ENCODE data around the gene TMEM82. TPM values are rescaled to one million over a fixed set of nuclear protein-coding genes. Genes with fewer than 3 reads are reported as not detected.

TMEM82 gene
- total and polyA plus RNA-seq, 4 experiments from 2014 or later, result not detected

DNA sequence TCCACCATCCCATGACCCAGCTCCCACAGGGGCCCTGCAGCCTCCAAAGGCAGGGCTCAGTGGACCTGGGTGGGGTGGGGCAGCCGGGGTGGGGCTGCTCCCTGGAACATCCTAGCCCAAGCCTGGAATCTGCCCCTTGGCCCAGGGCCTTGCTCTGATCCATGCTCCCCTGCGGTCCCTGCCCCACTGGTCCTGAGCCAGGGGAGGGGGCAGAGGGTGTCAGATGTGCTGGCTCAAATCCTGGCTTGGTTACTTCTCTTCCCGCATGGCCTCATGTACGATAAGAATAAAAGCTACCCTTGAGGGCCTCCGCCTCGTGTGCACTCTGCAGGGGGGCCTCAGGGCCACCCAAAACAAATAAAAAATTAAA lies 5.4 kb upstream of the TMEM82 start:
- H3K36me3 Mint-ChIP-seq, result peaks cover 0 to 14% of the 10 kb centered on the region in 2 donors
- intact Hi-C loops (cut with micrococcal nuclease), result no loop called here
- H3K4me3 Mint-ChIP-seq, result no peak overlapping the region
- no peaks in the 10 kb centered on the region for H3K27me3 ChIP-seq (ENCODE audit: insufficient read depth, low read length)
- H3K4me1 ChIP-seq (ENCODE audit: insufficient read depth, low read length), result peaks cover 7% of the 10 kb centered on the region
- ChIA-PET CTCF (ENCODE audit: partially characterized antibody) (interaction anchor here (1.1 kb wide), 2 partner anchors 14 to 141 kb away, joined by 3 read pairs; no protein-coding TSS in a partner anchor), POLR2A (ENCODE audit: partially characterized antibody) (no interaction called here)
- H3K27me3 Mint-ChIP-seq, result no peaks in the 10 kb centered on the region
- H3K4me3 ChIP-seq (ENCODE audit: low read length in 2 of 2), result no peak overlapping the region
- H3K4me1 Mint-ChIP-seq, result peaks cover 5 to 6% (median 6%) of the 10 kb centered on the region in 4 donors
- no peak overlapping the region for H3K27ac Mint-ChIP-seq
- peaks cover 0 to 2% (median 0%) of the 10 kb centered on the region in 8 donors for H3K9me3 Mint-ChIP-seq
- no peaks in the 10 kb centered on the region for H3K36me3 ChIP-seq (ENCODE audit: insufficient read depth, low read length)
- no peaks in the 10 kb centered on the region for H3K9me3 ChIP-seq (ENCODE audit: control insufficient read depth in 1 of 2, low read length in 2 of 2)
- no peak for DNase-seq
- no peak overlapping the region for H3K27ac ChIP-seq (ENCODE audit: low read depth, low read length)

DNA sequence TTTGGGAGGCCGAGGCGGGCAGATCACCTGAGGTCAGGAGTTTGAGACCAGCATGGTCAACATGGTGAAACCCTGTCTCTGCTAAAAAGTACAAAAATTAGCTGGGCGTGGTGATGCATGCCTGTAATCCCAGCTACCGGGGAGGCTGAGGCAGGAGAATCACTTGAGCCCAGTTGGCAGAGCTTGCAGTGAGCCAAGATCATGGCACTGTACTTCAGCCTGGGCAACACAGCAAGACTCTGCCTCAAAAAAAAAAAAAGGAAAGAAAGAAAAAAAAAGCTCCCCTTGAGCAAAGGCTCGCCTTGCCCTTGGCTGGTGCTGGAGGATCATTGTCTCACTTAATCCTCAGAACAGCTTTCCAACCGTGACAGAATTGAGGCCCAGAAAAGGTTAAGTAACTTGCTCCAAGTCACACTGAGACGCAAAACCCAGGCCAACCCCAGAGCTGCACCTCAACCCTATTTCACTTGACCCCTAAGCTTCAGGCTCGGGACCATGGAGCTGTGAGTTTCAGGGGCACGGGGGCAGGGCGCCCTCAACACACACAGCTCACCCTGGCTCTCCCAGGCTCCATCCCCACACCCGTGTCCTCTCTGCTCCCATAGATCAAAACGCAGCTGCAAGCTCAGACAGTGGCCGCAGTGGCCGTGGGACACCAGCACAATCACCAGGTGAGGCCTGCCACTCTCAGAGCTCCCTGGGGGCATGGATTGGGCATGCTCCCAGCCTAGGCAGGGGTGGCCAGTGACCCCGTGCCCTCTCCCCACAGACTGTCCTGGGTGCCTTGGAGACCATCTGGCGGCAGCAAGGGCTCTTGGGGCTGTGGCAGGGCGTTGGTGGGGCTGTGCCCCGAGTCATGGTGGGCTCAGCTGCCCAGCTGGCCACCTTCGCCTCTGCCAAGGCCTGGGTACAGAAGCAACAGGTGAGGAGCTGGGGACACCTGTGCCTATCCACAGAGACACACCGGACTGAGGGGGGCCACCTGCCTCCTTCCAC lies 4.7 kb upstream of the TMEM82 start:
- Histone ChIP-seq H3K36me3 (ENCODE audit: insufficient read depth, low read length) (no peaks in the 10 kb centered on the region), H3K9me3 (ENCODE audit: control insufficient read depth in 1 of 2, low read length in 2 of 2) (no peaks in the 10 kb centered on the region), H3K27ac (ENCODE audit: low read depth, low read length) (no peak overlapping the region), H3K27me3 (ENCODE audit: insufficient read depth, low read length) (no peaks in the 10 kb centered on the region), H3K4me3 (ENCODE audit: low read length in 2 of 2) (no peak overlapping the region), H3K4me1 (ENCODE audit: insufficient read depth, low read length) (peaks cover 7% of the 10 kb centered on the region)
- peaks cover 0 to 9% of the 10 kb centered on the region in 2 donors for H3K36me3 Mint-ChIP-seq
- no peak for DNase-seq
- no peak overlapping the region for H3K4me3 Mint-ChIP-seq
- H3K27me3 Mint-ChIP-seq, result no peaks in the 10 kb centered on the region
- ChIA-PET CTCF (ENCODE audit: partially characterized antibody) (interaction anchor here (1.1 to 1.8 kb wide), 5 partner anchors 10 to 143 kb away, joined by 3 to 6 read pairs (median 3); no protein-coding TSS in a partner anchor), POLR2A (ENCODE audit: partially characterized antibody) (no interaction called here)
- peak overlapping the region in 1 of 7 donors; percentile 84 for H3K27ac Mint-ChIP-seq
- H3K4me1 Mint-ChIP-seq, result peaks cover 5 to 6% (median 6%) of the 10 kb centered on the region in 4 donors
- intact Hi-C loops (cut with micrococcal nuclease), result no loop called here
- H3K9me3 Mint-ChIP-seq, result peaks cover 0 to 2% (median 0%) of the 10 kb centered on the region in 8 donors

DNA sequence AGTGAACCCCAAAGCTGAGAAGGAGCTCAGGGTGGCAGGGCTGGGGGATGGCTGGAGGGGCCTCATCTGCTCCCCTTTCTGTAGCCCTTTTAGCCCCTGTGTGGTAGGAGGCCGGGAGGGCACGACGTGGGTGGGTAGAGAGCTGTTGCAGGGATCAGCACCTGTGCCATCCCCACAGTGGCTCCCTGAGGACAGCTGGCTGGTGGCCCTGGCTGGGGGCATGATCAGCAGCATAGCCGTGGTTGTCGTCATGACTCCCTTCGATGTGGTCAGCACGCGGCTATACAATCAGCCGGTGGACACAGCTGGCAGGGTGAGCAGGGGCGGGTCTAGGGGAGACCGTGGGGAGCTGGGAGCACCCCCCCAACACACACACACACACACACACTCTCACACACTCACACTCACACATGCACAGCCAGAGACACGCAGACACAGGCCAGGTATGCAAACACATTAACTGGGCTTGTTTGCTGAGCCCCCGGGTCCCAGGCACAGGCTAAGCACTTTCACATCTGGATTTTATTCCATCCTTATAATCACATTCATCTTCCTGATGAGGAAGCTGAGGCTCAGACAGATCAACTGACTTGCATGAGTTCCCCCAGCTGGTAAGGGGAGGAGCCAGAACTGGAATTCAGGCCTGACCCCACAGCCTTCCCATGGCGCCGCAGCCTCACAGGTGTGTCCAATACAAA lies 3.7 kb upstream of the TMEM82 start:
- no peaks in the 10 kb centered on the region for H3K27me3 ChIP-seq (ENCODE audit: insufficient read depth, low read length)
- no peak overlapping the region for H3K27ac ChIP-seq (ENCODE audit: low read depth, low read length)
- peaks cover 0 to 2% of the 10 kb centered on the region in 2 donors for H3K36me3 Mint-ChIP-seq
- ChIA-PET CTCF (ENCODE audit: partially characterized antibody) (interaction anchor here (1.1 to 1.8 kb wide), 3 partner anchors 9 to 144 kb away, joined by 3 to 6 read pairs (median 4); no protein-coding TSS in a partner anchor), POLR2A (ENCODE audit: partially characterized antibody) (no interaction called here)
- H3K27me3 Mint-ChIP-seq, result no peaks in the 10 kb centered on the region
- no peak for DNase-seq
- no peaks in the 10 kb centered on the region for H3K9me3 ChIP-seq (ENCODE audit: control insufficient read depth in 1 of 2, low read length in 2 of 2)
- intact Hi-C loops (cut with micrococcal nuclease), result no loop called here
- H3K4me3 Mint-ChIP-seq, result no peak overlapping the region
- H3K4me3 ChIP-seq (ENCODE audit: low read length in 2 of 2), result no peak overlapping the region
- H3K4me1 ChIP-seq (ENCODE audit: insufficient read depth, low read length), result peaks cover 7% of the 10 kb centered on the region
- H3K27ac Mint-ChIP-seq, result no peak overlapping the region
- peaks cover 5 to 6% (median 6%) of the 10 kb centered on the region in 4 donors for H3K4me1 Mint-ChIP-seq
- H3K9me3 Mint-ChIP-seq, result no peaks in the 10 kb centered on the region
- H3K36me3 ChIP-seq (ENCODE audit: insufficient read depth, low read length), result no peaks in the 10 kb centered on the region

DNA sequence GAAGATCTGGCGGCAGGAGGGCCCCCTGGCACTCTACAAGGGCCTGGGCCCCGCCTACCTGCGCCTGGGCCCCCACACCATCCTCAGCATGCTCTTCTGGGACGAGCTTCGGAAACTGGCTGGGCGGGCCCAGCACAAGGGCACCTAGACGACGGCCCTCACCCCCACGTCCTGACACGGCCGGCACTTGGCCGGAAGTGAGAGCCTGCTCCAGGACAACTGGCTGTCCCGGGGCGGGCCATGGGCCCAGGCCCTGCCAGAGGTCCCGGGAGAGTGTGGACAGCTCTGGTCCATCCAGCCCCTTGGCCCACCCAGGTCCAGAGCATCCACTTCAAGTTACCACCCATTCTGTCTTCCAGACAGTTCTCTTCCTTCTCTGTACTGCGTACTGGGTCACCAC lies 3.0 kb upstream of the TMEM82 start:
- peak overlapping the region in 2 of 7 donors; percentile 45 to 77 for H3K27ac Mint-ChIP-seq
- H3K4me3 Mint-ChIP-seq, result no peak overlapping the region
- Histone ChIP-seq H3K4me3 (ENCODE audit: low read length in 2 of 2) (no peak overlapping the region), H3K9me3 (ENCODE audit: control insufficient read depth in 1 of 2, low read length in 2 of 2) (no peaks in the 10 kb centered on the region), H3K4me1 (ENCODE audit: insufficient read depth, low read length) (peaks cover 7% of the 10 kb centered on the region), H3K36me3 (ENCODE audit: insufficient read depth, low read length) (no peaks in the 10 kb centered on the region), H3K27me3 (ENCODE audit: insufficient read depth, low read length) (no peaks in the 10 kb centered on the region), H3K27ac (ENCODE audit: low read depth, low read length) (no peak overlapping the region)
- intact Hi-C loops (cut with micrococcal nuclease), result no loop called here
- H3K36me3 Mint-ChIP-seq, result peaks cover 0 to under 1% of the 10 kb centered on the region in 2 donors
- DNase-seq, result no peak
- ChIA-PET POLR2A (ENCODE audit: partially characterized antibody) (no interaction called here), CTCF (ENCODE audit: partially characterized antibody) (interaction anchor here (1.1 to 1.8 kb wide), 2 partner anchors 18 to 145 kb away, joined by 3 to 6 read pairs; no protein-coding TSS in a partner anchor)
- peaks cover 5 to 6% (median 6%) of the 10 kb centered on the region in 4 donors for H3K4me1 Mint-ChIP-seq
- no peaks in the 10 kb centered on the region for H3K9me3 Mint-ChIP-seq
- no peaks in the 10 kb centered on the region for H3K27me3 Mint-ChIP-seq

DNA sequence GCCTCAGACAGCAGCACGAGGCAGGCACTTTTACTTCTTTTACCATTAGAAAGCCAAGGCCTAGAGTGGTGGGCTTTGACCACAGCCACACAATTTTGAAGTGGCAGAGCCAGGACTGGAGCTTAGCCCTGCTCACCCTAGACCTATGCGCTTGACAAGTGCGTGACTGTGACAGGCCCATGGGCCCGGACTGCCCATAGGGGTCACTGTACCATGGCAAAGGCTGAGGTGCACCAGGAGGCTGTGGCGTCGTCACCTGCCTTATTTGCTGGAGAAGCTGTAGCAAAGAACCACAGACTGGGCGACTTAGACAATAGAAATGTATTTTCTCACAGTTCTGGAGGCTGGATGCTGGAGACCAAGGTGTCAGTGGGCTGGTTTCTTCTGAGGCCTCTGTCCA lies 2.6 kb upstream of the TMEM82 start:
- Histone ChIP-seq H3K4me3 (ENCODE audit: low read length in 2 of 2) (no peak overlapping the region), H3K9me3 (ENCODE audit: control insufficient read depth in 1 of 2, low read length in 2 of 2) (no peaks in the 10 kb centered on the region), H3K27ac (ENCODE audit: low read depth, low read length) (no peak overlapping the region), H3K36me3 (ENCODE audit: insufficient read depth, low read length) (no peaks in the 10 kb centered on the region), H3K4me1 (ENCODE audit: insufficient read depth, low read length) (peaks cover 7% of the 10 kb centered on the region), H3K27me3 (ENCODE audit: insufficient read depth, low read length) (no peaks in the 10 kb centered on the region)
- ChIA-PET POLR2A (ENCODE audit: partially characterized antibody) (no interaction called here), CTCF (ENCODE audit: partially characterized antibody) (interaction anchor here (2.6 kb wide), 1 partner anchor 142 kb away, joined by 20 read pairs; no protein-coding TSS in a partner anchor)
- no peak overlapping the region for H3K4me3 Mint-ChIP-seq
- DNase-seq, result no peak
- intact Hi-C loops (cut with micrococcal nuclease), result no loop called here
- peak overlapping the region in 3 of 7 donors; percentile 45 to 77 (median 47) for H3K27ac Mint-ChIP-seq
- no peaks in the 10 kb centered on the region for H3K36me3 Mint-ChIP-seq
- H3K27me3 Mint-ChIP-seq, result no peaks in the 10 kb centered on the region
- H3K4me1 Mint-ChIP-seq, result peaks cover 5 to 6% (median 6%) of the 10 kb centered on the region in 4 donors
- no peaks in the 10 kb centered on the region for H3K9me3 Mint-ChIP-seq

DNA sequence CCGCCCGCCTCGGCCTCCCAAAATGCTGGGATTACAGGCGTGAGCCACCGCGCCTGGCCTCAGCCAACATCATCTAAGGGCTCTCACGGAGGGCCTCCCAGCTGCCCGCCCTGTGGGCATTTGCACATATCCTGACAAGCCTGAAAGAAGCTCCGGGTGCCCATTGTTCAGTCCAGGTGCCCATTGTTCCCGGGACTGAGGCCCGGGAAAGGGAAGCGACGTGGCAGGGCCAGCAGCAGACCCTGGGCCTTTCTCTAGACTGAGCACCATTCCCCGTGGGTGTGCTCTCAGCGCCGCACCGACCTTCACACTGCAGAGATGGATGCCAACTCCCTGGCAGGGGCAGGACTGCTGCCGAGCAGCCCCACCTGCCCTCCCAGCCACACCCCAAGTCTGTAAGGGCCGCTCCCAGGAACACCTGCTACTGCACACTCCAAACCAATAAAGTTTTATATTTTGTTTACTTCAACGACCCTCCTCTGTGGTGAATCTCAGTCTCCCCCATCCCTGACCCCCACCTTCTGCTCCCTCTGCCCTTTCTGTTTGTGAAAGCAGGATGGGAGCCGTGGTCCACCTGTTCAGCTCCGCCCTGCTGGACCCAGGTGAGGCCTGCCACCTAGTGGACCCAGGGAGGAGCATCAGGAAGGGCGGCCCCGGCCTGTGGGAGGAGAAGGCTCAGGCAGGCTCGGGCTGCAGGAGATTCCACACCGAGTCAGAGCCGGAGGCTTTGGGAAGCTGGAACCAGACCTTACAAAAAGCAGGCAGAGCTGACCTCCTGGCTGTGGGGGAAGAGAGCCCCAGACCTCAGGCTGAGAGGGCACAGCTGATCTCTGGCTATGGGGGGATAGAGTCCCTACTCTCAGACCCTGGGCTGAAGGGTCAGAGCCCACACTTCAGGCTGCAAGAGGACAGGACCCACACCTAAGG lies 1.1 kb upstream of the TMEM82 start:
- no peaks in the 10 kb centered on the region for H3K27me3 ChIP-seq (ENCODE audit: insufficient read depth, low read length)
- H3K4me3 ChIP-seq (ENCODE audit: low read length in 2 of 2), result no peak overlapping the region
- intact Hi-C loops (cut with micrococcal nuclease), result no loop called here
- no peaks in the 10 kb centered on the region for H3K27me3 Mint-ChIP-seq
- H3K36me3 ChIP-seq (ENCODE audit: insufficient read depth, low read length), result no peaks in the 10 kb centered on the region
- DNase-seq, result peak in 4 of 5 donors; percentile 55 to 60 (median 58)
- no peaks in the 10 kb centered on the region for H3K9me3 ChIP-seq (ENCODE audit: control insufficient read depth in 1 of 2, low read length in 2 of 2)
- POLR2A ChIA-PET (ENCODE audit: partially characterized antibody), result no interaction called here
- H3K4me1 ChIP-seq (ENCODE audit: insufficient read depth, low read length), result peaks cover 7% of the 10 kb centered on the region
- H3K9me3 Mint-ChIP-seq, result no peaks in the 10 kb centered on the region
- peaks cover 5 to 6% (median 6%) of the 10 kb centered on the region in 4 donors for H3K4me1 Mint-ChIP-seq
- CTCF ChIA-PET (ENCODE audit: partially characterized antibody), result interaction anchor here (0.6 to 2.6 kb wide), 9 partner anchors 10 to 342 kb away, joined by 3 to 20 read pairs (median 3); no protein-coding TSS in a partner anchor
- peak overlapping the region in 3 of 7 donors; percentile 45 to 72 (median 68) for H3K27ac Mint-ChIP-seq
- no peaks in the 10 kb centered on the region for H3K36me3 Mint-ChIP-seq
- H3K27ac ChIP-seq (ENCODE audit: low read depth, low read length), result no peak overlapping the region
- H3K4me3 Mint-ChIP-seq, result no peak overlapping the region
